Upper lobe of left lung (tissue), 4 donors: Measurements from ENCODE around the gene TMEM250.

Experiments
- POLR2A ChIP-seq, 4 donors: fragments of 450-650 bp; IDR thresholded peaks; one replicate each; pipeline ENCODE4 v1.5.1; 2016 to 2017; ENCODE audit warnings: antibody characterized with exemption in 4 of 4, mild to moderate bottlenecking in 2 of 4
- POLR2AphosphoS5 ChIP-seq, 2 donors: sonication (generic); formaldehyde crosslinking; IDR thresholded peaks; one replicate each; pipeline ENCODE4 v1.5.1; 2017; ENCODE audit warnings: antibody characterized with exemption in 2 of 2

DNA sequence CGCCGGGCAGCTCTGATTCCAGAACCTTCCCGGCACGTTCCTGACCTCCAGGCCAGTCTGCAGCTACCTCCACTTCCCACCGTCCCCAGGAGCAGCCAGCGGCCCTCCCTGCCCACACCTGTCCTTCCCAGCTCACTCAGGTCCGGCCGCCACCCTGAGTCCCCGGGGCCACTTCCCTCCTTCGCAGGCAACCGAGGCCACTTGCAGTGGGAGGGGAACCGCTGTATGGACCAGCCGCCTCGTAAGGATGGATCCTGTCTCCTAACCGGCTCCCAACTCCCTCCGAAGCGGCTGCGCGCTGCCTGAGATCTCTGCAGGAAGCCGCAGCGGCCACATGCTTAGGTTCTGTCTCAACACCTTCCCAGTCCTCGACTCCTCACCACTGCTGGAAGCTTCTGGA lies 7.5 kb downstream of the TMEM250 start:
- TF ChIP-seq POLR2A (IDR thresholded peaks at IDR 0.05), result no peak
- TF ChIP-seq POLR2AphosphoS5 (IDR thresholded peaks at IDR 0.05), result no peak
